ENCODE data around the gene ARMC10. TPM values are rescaled to one million over a fixed set of nuclear protein-coding genes. Genes with fewer than 3 reads are reported as not detected.
"Not testable (repeated sequence)": the region's sequence is repeated elsewhere in the genome, so short reads cannot be mapped to it uniquely, and the experiment has no call there.

The ARMC10 gene
- total RNA-seq, 1 donor from 2014 or later = 36.5 TPM

DNA sequence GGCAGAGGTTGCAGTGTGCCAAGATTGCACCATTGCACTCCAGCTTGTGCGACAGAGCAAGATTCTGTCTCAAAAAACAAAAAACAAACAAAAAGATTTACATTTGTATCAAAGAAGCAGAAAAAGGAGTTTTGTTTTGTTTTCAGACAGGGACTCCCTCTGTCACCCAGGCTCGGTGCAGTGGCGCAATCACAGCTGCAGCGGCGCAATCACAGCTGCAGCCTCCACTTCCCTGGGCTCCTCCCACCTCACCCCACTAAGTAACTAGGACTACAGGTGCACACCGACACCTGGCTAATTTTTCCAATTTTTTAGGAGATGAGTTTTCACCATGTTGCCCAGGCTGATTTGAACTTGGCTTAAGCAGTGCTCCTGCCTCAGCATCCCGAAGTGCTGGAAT lies 1.8 kb downstream of the ARMC10 start:
- no peaks in the 10 kb centered on the region for H3K9me3 Mint-ChIP-seq
- H3K27ac Mint-ChIP-seq = no peak overlapping the region
- no peak for DNase-seq (ENCODE audit: extremely low spot score, unreplicated experiment)
- peak overlapping the region; percentile 9 for H3K4me3 Mint-ChIP-seq
- H3K36me3 Mint-ChIP-seq = no peaks in the 10 kb centered on the region
- TF ChIP-seq CTCF (conservative IDR thresholded peaks at IDR 0.05) = no peak
- H3K27me3 Mint-ChIP-seq = no peaks in the 10 kb centered on the region
- peaks cover 19% of the 10 kb centered on the region for H3K4me1 Mint-ChIP-seq (ENCODE audit: unreplicated experiment)

GRCh38 chr7:103077318-103077717 lies 2.4 kb downstream of the ARMC10 start:
- H3K4me3 Mint-ChIP-seq = peak overlapping the region; percentile 9
- no peaks in the 10 kb centered on the region for H3K9me3 Mint-ChIP-seq
- no peak for TF ChIP-seq CTCF (conservative IDR thresholded peaks at IDR 0.05)

DNA sequence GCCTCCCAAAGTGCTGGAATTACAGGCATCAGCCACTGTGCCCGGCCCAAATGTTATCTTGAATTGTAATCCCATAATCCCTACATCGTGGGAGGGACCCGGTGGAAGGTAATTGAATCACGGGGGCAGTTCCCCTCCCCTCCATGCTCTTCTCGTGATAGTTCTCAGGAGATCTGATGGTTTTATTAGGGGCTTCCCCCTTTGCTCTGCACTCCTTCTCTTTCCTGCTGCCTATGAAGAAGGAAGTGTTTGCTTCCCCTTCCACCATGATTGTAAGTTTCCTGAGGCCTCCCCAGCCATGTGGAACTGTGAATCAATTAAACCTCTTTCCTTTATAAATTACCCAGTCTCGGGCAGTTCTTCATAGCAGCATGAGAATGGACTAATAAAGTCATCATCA lies 3.3 kb downstream of the ARMC10 start:
- Mint-ChIP-seq H3K4me3 (peak overlapping the region; percentile 44), H3K4me1 (ENCODE audit: unreplicated experiment) (peaks cover 19% of the 10 kb centered on the region)
- not testable (repeated sequence) for DNase-seq (ENCODE audit: extremely low spot score, unreplicated experiment); H3K9me3 Mint-ChIP-seq; H3K36me3 Mint-ChIP-seq; H3K27ac Mint-ChIP-seq; H3K27me3 Mint-ChIP-seq

More at GRCh38 chr7:103077318-103077717, 2.4 kb downstream of the ARMC10 start:
- H3K27ac Mint-ChIP-seq = no peak overlapping the region
- no peaks in the 10 kb centered on the region for H3K36me3 Mint-ChIP-seq
- DNase-seq (ENCODE audit: extremely low spot score, unreplicated experiment) = no peak
- H3K27me3 Mint-ChIP-seq = no peaks in the 10 kb centered on the region
- peaks cover 19% of the 10 kb centered on the region for H3K4me1 Mint-ChIP-seq (ENCODE audit: unreplicated experiment)

- Mint-ChIP-seq H3K36me3 (no peaks in the 10 kb centered on the region), H3K4me1 (ENCODE audit: unreplicated experiment) (peaks cover 8% of the 10 kb centered on the region), H3K9me3 (no peaks in the 10 kb centered on the region), H3K27ac (no peak overlapping the region), H3K27me3 (no peaks in the 10 kb centered on the region), H3K4me3 (no peak overlapping the region)
- no peak for TF ChIP-seq CTCF (conservative IDR thresholded peaks at IDR 0.05)
- DNase-seq (ENCODE audit: extremely low spot score, unreplicated experiment) = no peak
These were observed 4.9 kb downstream of the ARMC10 start for GRCh38 chr7:103079836-103080235.

GRCh38 chr7:103080923-103081322 lies 6.0 kb downstream of the ARMC10 start:
- DNase-seq (ENCODE audit: extremely low spot score, unreplicated experiment) = no peak
- Mint-ChIP-seq H3K4me3 (no peak overlapping the region), H3K27me3 (no peaks in the 10 kb centered on the region), H3K9me3 (no peaks in the 10 kb centered on the region), H3K27ac (no peak overlapping the region), H3K4me1 (ENCODE audit: unreplicated experiment) (peaks cover 4% of the 10 kb centered on the region), H3K36me3 (no peaks in the 10 kb centered on the region)
- TF ChIP-seq CTCF (conservative IDR thresholded peaks at IDR 0.05) = no peak

- Mint-ChIP-seq H3K4me1 (ENCODE audit: unreplicated experiment) (no peaks in the 10 kb centered on the region), H3K9me3 (no peaks in the 10 kb centered on the region), H3K4me3 (no peak overlapping the region), H3K27ac (no peak overlapping the region), H3K36me3 (peaks cover 7% of the 10 kb centered on the region), H3K27me3 (no peaks in the 10 kb centered on the region)
- no peak for TF ChIP-seq CTCF (conservative IDR thresholded peaks at IDR 0.05)
- no peak for DNase-seq (ENCODE audit: extremely low spot score, unreplicated experiment)
These were observed 7.6 kb downstream of the ARMC10 start for GRCh38 chr7:103082497-103082896.

Measured in type B pancreatic cell (in vitro differentiated cells).